AG04450 (cell line): ENCODE measurements around the gene ZNF562. TPM values are rescaled to one million over a fixed set of nuclear protein-coding genes. Genes with fewer than 3 reads are reported as not detected.
"Not testable (repeated sequence)": the region's sequence is repeated elsewhere in the genome, so short reads cannot be mapped to it uniquely, and the experiment has no call there.

Experiments used
- CTCF ChIA-PET: fragments of 300-600, 350-600 bp; formaldehyde crosslinking; extraction: SDS; loops from one replicate; lab custom pipeline; 2022; ENCODE audit warnings: antibody characterized with exemption, inconsistent platforms; lab: Charles Lee
- POLR2A ChIA-PET: fragments of 350-600 bp; formaldehyde crosslinking; extraction: SDS; loops from one replicate; lab custom pipeline; 2021; ENCODE audit warnings: antibody characterized with exemption, inconsistent platforms; lab: Yijun Ruan, JAX
- DNase-seq: peaks from one replicate; pipeline ENCODE4 v3.0.0-alpha.2; 2011; ENCODE audit warnings: low read depth, low spot score
- H3K27ac ChIP-seq: one replicate; pipeline ENCODE4 v1.5.1; 2012; ENCODE audit warnings: low read depth, low read length, control low read depth
- H3K27me3 ChIP-seq: one replicate; pipeline ENCODE4 v1.6.0; 2012; ENCODE audit warnings: low read length; ENCODE audit not compliant: control insufficient read depth, insufficient read depth
- H3K4me3 ChIP-seq: 2 replicates; pipeline ENCODE4 v1.5.1; 2011; ENCODE audit warnings: mild to moderate bottlenecking, low read depth, low read length, control low read depth
- H3K9me3 ChIP-seq: 2 replicates; pipeline ENCODE4 v1.5.1; 2012; ENCODE audit warnings: low read length; ENCODE audit not compliant: control insufficient read depth, insufficient read depth
- polyA plus RNA-seq: library from polyadenylated mRNA; depleted of rRNA; stranded (reverse); fragments of >200 nt; gene quantifications from 2 replicates; pipeline ENCODE4 v1.2.3, GENCODE V29; 2011
- TF ChIP-seq, protein P1 (sequence below): IDR thresholded peaks from 2 replicates; pipeline ENCODE4 v1.5.1; 2011; ENCODE audit warnings: low read depth, low read length, control low read depth, inconsistent platforms

The ZNF562 gene
- polyA plus RNA-seq, 1 experiment = 17.0 TPM

DNA sequence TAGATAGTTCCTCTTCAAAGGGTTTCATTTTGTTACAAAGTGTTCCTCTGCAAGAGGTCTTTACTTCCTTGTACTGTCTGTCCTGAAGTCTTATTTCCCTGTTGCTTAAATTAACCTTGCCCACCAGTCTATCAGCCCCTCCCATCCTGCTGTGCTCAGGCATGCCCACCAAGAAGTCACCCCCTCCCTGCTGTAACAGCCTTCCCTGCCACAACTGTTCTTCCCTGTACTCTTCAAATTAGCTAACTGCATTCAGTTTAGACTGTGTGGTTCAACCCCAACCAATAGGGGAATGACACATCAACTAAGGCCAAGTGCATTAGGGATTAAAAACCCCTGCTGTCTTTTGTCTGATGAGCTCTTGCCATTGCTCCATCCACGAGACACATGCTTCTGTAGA, 34.4 kb upstream of the ZNF562 start:
- DNase-seq = no peak
- Histone ChIP-seq H3K4me3 (no peak overlapping the region), H3K9me3 (no peaks in the 10 kb centered on the region), H3K27ac (no peak overlapping the region), H3K27me3 (no peaks in the 10 kb centered on the region)
- TF ChIP-seq, protein P1, sequence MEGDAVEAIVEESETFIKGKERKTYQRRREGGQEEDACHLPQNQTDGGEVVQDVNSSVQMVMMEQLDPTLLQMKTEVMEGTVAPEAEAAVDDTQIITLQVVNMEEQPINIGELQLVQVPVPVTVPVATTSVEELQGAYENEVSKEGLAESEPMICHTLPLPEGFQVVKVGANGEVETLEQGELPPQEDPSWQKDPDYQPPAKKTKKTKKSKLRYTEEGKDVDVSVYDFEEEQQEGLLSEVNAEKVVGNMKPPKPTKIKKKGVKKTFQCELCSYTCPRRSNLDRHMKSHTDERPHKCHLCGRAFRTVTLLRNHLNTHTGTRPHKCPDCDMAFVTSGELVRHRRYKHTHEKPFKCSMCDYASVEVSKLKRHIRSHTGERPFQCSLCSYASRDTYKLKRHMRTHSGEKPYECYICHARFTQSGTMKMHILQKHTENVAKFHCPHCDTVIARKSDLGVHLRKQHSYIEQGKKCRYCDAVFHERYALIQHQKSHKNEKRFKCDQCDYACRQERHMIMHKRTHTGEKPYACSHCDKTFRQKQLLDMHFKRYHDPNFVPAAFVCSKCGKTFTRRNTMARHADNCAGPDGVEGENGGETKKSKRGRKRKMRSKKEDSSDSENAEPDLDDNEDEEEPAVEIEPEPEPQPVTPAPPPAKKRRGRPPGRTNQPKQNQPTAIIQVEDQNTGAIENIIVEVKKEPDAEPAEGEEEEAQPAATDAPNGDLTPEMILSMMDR = no peak
- ChIA-PET CTCF (no interaction called here), POLR2A (no interaction called here)

DNA sequence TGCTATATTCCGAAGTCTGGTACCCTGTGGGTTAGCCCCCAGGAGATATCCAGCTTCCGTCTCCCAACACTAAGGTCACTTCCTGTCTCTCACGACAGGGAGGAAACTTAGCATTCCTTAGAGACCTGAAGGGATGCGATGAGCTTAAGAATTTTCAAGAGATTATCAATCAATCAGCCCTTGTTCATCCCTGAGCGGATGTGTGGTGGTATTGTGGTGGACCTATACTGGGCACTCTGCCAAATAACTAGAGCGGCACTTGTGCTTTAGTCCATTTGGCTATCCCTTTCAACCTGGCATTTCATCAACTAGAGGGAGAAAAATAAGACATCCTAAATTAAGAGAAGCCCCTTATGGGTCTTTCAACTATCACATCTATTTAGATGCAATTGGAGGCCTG, 30.9 kb upstream of the ZNF562 start:
- Histone ChIP-seq H3K4me3 (no peak overlapping the region), H3K27me3 (no peaks in the 10 kb centered on the region), H3K9me3 (no peaks in the 10 kb centered on the region; the same call in 1 of the 2 replicates), H3K27ac (no peak overlapping the region)
- TF ChIP-seq, protein P1 = no peak
- no peak for DNase-seq
- POLR2A ChIA-PET = no interaction called here
- CTCF ChIA-PET = interaction anchor here (1.2 kb wide), 1 partner anchor 16 kb away, joined by 3 read pairs; no protein-coding TSS in a partner anchor

DNA sequence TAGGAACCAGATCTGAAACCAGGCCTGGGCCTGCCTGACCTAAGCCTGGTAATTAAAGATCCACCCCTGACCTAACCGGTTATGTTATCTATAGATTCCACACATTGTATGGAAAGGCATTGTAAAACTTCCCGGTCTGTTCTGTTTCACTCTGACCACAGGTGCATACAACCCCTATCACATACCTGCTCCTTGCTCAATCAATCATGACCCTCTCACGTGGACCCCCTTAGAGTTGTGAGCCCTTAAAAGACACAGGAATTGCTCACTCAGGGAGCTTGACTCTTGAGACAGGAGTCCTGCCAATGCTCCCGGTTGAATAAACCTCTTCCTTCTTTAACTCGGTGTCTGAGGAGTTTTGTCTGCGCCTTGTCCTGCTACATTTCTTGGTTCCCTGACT, 27.3 kb upstream of the ZNF562 start:
- TF ChIP-seq, protein P1 = no peak
- Histone ChIP-seq H3K27ac (no peak overlapping the region), H3K27me3 (no peaks in the 10 kb centered on the region), H3K9me3 (peaks cover 6% of the 10 kb centered on the region; the same call in 1 of the 2 replicates), H3K4me3 (no peak overlapping the region)
- CTCF ChIA-PET = no interaction called here
- no peak for DNase-seq
- POLR2A ChIA-PET = no interaction called here

DNA sequence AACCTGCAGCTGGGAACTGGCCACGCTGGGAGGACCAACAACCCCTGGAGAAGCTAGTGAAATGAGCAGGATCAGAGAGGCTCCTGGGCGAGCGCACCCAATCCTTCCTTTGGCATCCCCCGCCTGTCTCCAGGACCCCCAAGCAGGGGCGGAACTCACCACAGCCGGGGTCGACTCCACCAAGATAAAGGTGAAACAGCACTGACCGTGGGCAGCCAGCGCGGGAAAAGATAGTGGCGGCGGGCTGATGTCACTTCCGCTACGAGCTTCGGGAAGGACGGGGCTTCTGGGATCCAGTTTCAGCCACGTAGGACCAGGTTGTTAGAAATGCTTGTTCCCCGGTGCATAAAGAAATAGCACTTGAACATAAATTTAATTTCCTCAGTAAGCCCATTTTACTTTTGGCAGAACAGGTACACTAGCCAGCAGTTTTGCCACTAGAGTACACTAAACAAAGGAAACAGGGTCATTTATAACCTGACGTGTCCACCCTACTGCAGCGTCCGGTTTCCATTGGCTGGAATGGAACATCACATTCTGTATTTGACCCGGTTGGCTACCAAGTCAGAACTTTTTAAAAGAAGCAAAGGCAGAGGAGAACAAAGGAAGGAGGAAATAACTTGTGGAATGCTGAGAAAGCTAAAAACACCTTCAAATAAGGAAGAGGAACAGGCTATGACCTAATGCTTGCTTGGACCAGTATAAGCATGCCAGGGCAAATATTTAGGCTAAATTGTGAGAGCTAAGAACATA, 25.5 kb upstream of the ZNF562 start:
- CTCF ChIA-PET = no interaction called here
- no peak for DNase-seq
- no peak overlapping the region for H3K4me3 ChIP-seq
- TF ChIP-seq, protein P1 = no peak
- H3K27ac ChIP-seq = no peak overlapping the region
- H3K9me3 ChIP-seq = peaks cover 6% of the 10 kb centered on the region; the same call in 1 of the 2 replicates
- POLR2A ChIA-PET = no interaction called here
- no peaks in the 10 kb centered on the region for H3K27me3 ChIP-seq

DNA sequence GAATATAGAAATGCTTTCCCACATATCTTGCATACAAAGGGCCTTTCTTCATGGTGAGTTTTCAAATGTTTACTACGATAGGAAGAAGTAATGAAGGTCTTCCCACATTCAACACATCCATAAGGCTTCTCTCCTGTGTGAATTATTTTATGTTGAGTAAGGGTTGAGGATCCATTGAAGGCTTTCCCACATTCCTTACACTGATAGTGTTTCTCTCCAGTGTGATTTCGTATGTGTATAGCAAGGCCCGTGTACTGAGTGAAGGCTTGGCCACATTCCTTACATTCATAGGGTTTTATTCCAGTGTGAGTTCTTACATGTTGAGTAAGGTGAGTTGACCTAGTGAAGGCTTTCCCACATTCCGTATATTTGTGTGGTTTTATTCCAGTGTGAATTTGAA, 15.4 kb upstream of the ZNF562 start:
- CTCF ChIA-PET, H3K4me3 ChIP-seq, DNase-seq, H3K27ac ChIP-seq, H3K9me3 ChIP-seq, POLR2A ChIA-PET, H3K27me3 ChIP-seq: not testable (repeated sequence)

DNA sequence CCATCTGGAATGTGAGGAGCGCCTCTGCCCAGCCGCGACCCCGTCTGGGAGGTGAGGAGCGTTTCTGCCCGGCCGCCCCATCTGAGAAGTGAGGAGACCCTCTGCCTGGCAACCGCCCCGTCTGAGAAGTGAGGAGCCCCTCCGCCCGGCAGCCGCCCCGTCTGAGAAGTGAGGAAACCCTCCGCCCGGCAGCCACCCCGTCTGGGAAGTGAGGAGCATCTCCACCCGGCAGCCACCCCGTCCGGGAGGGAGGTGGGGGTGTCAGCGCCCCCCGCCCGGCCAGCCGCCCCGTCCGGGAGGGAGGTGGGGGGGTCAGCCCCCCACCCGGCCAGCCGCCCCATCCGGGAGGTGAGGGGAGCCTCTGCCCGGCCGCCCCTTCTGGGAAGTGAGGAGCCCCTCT, 5.1 kb upstream of the ZNF562 start:
- H3K27me3 ChIP-seq, POLR2A ChIA-PET, H3K4me3 ChIP-seq, H3K27ac ChIP-seq, H3K9me3 ChIP-seq, DNase-seq, CTCF ChIA-PET: not testable (repeated sequence)

DNA sequence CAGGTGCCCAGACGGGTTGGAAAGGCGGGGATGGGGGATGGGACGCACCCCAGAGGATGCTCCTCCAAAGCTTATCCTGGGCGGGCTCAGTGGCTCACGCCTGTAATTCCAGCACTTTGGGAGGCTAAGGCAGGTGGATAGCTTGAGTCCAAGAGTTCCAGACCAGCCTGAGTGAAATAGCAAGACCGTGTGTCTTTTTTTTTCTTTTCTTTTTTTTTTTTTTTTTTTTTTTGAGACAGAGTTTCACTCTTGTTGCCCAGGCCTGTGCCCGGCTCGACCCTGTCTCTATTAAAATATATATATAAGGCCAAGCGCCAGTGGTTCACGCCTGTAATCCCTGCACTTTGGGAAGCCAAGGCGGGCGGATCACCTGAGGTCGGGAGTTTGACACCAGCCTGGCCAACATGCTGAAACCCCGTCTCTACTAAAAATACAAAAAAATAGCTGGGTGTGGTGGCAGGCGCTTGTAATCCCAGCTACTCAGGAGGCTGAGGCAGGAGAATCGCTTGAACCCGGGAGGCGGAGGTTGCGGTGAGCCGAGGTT, 530 bp upstream of the ZNF562 start:
- CTCF ChIA-PET = not testable (repeated sequence)

More for the DNA sequence above, 530 bp upstream of the ZNF562 start:
- H3K27me3 ChIP-seq, DNase-seq: not testable (repeated sequence)
- Histone ChIP-seq H3K4me3 (peak overlapping the region; percentile 81), H3K27ac (peak overlapping the region; percentile 97), H3K9me3 (peaks cover 31% of the 10 kb centered on the region)
- POLR2A ChIA-PET = interaction anchor here (0.5 to 0.7 kb wide), 3 partner anchors 12 to 833 kb away, joined by 3 to 11 read pairs (median 7); no protein-coding TSS in a partner anchor
